IPS-NIHi7 (cell line): Measurements from ENCODE around the gene CDK9.

Experiments
- DNase-seq: peaks from one replicate; pipeline ENCODE4 v3.0.0; 2012; ENCODE audit warnings: mixed read lengths; ENCODE audit errors: extremely low spot score

CDK9 gene

DNA sequence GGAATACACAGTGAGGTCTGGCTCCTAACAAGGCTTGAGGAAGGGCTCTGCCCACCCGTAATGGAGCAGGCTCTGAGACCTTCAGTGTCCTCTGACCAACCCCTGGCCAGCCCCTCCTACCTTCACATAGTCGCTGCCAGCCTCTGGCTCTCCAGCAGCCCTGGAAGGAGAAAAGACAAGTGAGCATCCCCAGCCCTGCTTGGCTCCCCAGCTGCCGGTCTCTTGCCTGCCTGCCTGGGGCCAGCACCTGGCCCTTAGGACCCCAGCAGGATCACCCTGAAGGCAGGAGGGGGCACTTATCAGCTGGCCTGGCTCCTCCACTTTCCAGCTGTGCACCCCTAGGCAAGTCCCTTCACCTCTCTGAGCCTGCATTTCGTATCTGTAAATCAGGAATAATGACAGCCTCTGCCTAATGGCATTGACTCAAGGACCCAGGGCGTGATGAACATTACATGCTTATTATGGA lies 24.3 kb upstream of the CDK9 start:
- no peak for DNase-seq

DNA sequence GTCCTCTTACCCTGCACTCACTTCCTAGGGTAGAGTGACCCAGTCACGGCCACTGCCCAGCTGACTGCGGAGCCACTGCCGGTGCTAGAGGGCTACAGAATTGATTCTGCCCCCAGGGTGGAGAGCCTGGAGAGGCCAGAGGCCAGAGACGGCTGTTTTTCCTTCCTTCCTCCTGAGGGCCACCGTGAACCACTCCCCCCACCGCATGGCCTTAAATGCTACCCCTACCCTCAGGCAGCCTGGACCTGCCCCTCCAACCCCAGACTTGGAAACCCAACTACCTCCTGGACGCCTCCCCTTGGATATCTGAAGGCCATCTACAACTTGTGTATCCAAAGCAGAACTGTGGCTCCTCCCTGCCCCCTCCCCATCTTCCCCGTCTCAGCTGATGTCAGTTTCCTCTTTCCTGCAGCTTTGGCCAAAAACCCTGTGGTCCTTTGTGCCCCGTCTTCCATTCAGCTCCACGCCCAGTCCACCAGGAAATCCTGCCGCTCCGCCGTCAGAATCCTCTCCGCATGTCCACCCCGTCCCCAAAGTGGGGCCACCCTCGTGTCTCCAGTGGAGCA lies 23.6 kb upstream of the CDK9 start:
- no peak for DNase-seq

- peak; percentile 62 for DNase-seq
Measured at GRCh38 chr9:127763918-127764384, 21.9 kb upstream of the CDK9 start.

DNA sequence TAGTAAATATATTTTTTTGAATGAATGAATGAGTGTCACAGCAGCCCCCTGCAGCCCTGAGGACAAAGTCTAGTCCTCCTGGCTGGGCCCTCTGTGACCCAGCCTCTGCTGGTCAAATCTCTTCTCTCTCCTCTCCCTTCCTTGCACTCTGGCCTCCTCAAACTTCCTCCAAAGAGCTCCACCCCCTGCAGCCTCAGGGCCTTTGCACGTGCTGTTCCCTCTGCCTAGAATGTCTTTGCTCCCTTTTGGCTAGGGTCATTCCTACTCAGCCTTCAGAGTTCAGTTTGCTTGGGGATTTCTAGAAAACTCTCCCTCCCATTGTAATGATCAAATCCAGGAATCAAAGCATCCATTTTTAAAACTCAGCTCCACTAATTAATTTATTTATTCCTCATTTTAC lies 20.4 kb upstream of the CDK9 start:
- DNase-seq = no peak

- DNase-seq = no peak
Measured at GRCh38 chr9:127767410-127767809, 18.4 kb upstream of the CDK9 start.

GRCh38 chr9:127767909-127768331 lies 17.9 kb upstream of the CDK9 start:
- DNase-seq = no peak

DNA sequence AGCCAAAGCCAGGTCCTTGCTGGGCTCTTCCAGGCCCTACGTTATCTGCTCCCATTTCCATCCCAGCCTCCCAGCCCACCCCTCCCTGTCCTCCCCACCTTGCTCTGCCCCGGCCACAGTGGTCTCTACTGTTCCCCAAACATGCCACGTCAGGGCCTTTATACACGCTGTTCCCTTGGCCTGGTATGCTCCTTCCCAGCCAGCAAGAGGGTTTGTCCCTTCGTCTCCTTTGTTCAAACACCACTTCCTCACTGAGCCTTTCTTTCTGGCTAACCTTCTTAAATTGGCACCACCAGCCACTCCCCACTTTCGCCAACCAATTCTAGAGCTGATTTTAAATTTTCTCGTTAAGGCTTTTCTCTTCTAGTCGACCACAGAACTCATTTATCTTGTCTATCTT lies 17.1 kb upstream of the CDK9 start:
- no peak for DNase-seq

DNA sequence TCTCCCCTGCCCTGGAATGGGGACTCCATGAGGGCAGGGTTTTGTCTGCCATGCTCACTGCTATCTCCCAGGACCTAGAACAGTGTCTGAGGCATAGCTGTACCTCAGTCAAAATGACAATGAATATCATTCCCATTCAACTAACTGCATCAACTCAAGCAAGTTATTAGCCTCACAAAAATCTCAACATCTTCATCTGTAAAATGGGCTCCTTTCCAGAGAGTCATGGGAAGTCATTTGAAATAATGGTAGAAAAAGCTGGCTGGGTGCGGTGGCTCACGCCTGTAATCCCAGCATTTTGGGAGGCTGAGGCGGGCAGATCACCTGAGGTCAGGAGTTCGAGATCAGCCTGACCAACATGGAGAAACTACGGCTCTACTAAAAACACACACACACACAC lies 16.7 kb upstream of the CDK9 start:
- DNase-seq = no peak

DNA sequence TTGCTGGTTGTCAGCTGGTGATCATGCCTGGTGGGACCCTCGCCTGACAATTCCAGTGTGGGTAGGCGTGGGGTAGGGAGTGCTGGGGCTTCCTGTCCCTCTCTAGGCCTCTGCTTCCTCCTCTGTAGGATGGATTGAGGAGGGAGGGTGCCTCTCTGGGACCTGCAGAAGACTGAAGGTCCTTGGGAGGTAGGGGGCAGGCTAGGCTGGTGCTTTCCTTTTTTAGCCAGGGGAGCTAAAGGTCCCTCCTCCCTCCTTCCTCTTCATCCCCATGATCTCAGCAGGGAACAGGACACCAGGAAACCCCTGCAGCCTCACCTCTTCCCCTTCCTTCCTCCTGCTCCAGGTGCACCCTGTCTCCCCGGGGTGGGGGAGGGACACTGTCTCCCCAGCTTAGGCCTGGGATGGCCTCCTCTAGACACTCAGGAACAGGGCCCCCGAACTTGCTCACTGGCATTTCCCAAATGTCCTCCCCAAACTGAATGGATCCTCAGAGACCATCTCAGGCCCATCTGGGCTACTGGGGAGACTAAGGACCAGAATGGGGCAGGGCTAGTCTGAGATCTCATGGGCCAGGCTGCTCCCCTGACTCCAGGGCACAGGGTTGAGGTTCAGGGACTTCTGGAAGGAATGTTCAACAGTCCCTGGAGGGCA lies 15.8 kb upstream of the CDK9 start:
- DNase-seq = no peak

GRCh38 chr9:127770583-127770904 lies 15.3 kb upstream of the CDK9 start:
- DNase-seq = no peak

- DNase-seq = peak; percentile 97
Measured at GRCh38 chr9:127770905-127771569, 14.8 kb upstream of the CDK9 start.

GRCh38 chr9:127771570-127772189 lies 14.2 kb upstream of the CDK9 start:
- no peak for DNase-seq

- no peak for DNase-seq
Measured at GRCh38 chr9:127772603-127773002, 13.2 kb upstream of the CDK9 start.

DNA sequence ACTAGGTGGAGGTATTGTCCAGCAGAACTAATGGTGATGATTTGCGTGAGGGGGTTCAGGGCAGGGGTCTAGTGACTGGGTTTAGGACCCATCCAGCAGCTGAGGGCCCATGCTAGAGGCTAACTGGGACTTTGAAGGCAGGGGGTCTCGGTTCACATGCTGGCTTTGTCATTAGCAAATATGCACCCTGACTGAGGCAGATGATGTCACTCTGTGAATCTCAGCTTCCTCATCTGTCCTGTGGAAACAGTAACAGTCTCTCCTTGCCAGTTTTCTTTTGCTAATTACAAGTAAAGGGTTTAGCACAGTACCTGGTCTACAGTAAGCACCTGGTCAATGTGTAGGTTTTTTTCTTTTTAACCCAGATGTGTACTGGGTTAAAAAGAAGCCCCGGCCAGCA lies 12.6 kb upstream of the CDK9 start:
- DNase-seq = no peak

DNA sequence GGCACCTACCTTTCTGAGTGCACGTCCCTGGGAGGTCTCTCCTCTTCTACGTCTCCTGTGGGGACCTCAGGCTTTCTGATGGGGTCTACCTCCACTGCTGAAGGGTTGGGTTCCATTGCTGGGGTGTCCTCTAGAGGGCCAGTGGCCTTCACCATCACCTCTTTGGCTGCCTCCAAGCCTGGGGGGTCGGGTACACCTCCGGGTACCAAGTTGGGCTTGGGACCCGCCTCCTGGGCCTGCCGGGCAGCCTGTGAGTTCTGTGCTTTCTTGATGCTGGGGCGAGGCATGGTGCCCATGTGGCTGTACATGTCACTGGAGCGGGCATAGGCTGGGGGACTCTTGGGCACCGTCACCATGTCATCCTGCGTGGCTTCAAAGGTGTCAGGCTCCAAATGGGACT lies 11.9 kb upstream of the CDK9 start:
- DNase-seq = no peak

- DNase-seq = peak; percentile 39
Measured at GRCh38 chr9:127776195-127776923, 9.5 kb upstream of the CDK9 start.

- no peak for DNase-seq
Measured at GRCh38 chr9:127776924-127777289, 8.9 kb upstream of the CDK9 start.

GRCh38 chr9:127777368-127777980 lies 8.4 kb upstream of the CDK9 start:
- no peak for DNase-seq

DNA sequence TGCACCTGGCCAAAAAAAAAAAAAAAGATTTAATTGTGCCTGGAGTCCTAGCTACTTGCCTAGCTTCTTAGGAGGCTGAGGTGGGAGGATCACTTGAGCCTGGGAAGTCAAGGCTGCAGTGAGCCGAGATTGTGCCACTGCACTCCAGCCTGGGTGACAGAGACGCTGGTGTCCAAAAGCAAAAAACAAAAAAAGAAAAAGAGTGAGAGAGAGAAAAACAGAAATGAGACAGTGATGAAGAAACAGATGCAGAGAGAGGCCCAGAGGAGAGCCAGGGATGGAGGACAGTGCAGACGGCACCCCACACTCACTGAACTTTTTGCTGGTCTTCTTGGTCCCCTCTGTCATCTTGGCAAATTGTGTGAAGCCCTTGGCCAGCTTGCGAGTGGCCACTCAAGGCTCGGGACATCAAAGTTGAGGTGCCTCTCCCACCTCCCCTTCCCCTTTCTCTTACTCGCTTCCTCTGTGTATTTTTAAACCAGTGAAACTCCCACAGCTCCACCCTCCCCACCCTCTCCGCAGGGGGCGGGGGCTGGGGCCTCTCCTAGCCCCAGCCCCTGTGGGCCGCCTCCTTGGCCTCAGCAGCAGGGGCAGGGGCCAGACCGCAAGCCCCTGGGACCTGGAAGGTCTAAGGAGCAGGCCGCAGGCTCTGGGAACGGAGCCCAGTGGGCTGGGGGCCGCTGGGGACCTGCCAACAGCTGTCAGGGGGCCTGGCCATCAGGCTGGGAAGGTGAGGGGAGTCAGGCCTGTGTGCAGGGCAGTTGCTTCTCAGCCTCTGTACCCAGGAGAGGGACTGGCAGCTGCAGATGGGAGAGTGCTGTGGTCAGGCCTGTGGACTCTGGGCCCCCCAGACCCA lies 7.3 kb upstream of the CDK9 start, which contains the start of gene SH2D3C:
Gene SH2D3C (minus strand): TSS at position 387 of the 856 bp plus-strand sequence. CDS start 39 bp downstream, at position 348.
- DNase-seq = no peak

GRCh38 chr9:127779136-127779981 lies 6.5 kb upstream of the CDK9 start:
- no peak for DNase-seq
